Testis (tissue), 3 donors: ENCODE results near the gene RARG. TPM values are rescaled to one million over a fixed set of nuclear protein-coding genes. Genes with fewer than 3 reads are reported as not detected.
"Not testable (repeated sequence)": the region's sequence is repeated elsewhere in the genome, so short reads cannot be mapped to it uniquely, and the experiment has no call there.

ENCODE experiments used
- DNase-seq: peaks from one replicate; pipeline ENCODE4 v3.0.0-alpha.2; 2019
- H3K27ac ChIP-seq, 2 donors: fragments of 200-600 bp; sonication (generic); one replicate each; pipeline ENCODE4 v1.5.1; 2019
- H3K27me3 ChIP-seq: fragments of 200-600 bp; sonication (generic); one replicate; pipeline ENCODE4 v1.5.1; 2019
- H3K36me3 ChIP-seq: fragments of 200-600 bp; sonication (generic); one replicate; pipeline ENCODE4 v1.5.1; 2017; ENCODE audit warnings: low read depth; ENCODE audit errors: missing control alignments
- H3K4me1 ChIP-seq: fragments of 200-600 bp; sonication (generic); one replicate; pipeline ENCODE4 v1.5.1; 2019
- H3K4me3 ChIP-seq, 2 donors: fragments of 200-600 bp; sonication (generic); one replicate each; pipeline ENCODE4 v1.5.1; 2017 to 2019
- H3K9me3 ChIP-seq: fragments of 200-600 bp; sonication (generic); one replicate; pipeline ENCODE4 v1.5.1; 2017
- CTCF ChIP-seq, 3 experiments: fragments of 450-650 bp in 2 of 3; fragments of 200-600 bp in 1 of 3; sonication (generic) in 1 of 3; IDR thresholded peaks; one replicate each; pipeline ENCODE4 v1.5.1; 2016 to 2019; ENCODE audit warnings: antibody characterized with exemption in 3 of 3, mild to moderate bottlenecking in 2 of 3, moderate library complexity in 1 of 3
- POLR2A ChIP-seq: fragments of 450-650 bp; IDR thresholded peaks from one replicate; pipeline ENCODE4 v1.6.1; 2017; ENCODE audit warnings: antibody characterized with exemption, mild to moderate bottlenecking, moderate library complexity
- WGBS, 2 donors: methylation state at CpG; one replicate each; pipeline ENCODE4 v1.1.5; 2018; 5-methylcytosine and 5-hydroxymethylcytosine counted together
- intact Hi-C: fragments of 100-400 bp; cut with DNase I; formaldehyde crosslinking; loops from one replicate; pipeline ENCODE4 v1.15.1; 2023; ENCODE audit warnings: low total_unique reads
- polyA plus RNA-seq: library from polyadenylated mRNA; stranded (reverse); fragments of 350-450 nt; fragmentation: Illumina TruSeq; extraction: RNeasy Lipid Tissue Mini Kit (QIAGEN cat#74804); gene quantifications from one replicate; pipeline ENCODE4 v1.2.3, GENCODE V29; 2014; ENCODE audit warnings: low read depth, low replicate concordance; ENCODE audit not compliant: insufficient read depth
- total RNA-seq, 2 donors: library from RNA; depleted of rRNA; stranded (reverse); fragments of >200 nt; gene quantifications; one replicate each; pipeline ENCODE4 v1.2.3, GENCODE V29; 2016

RARG gene
- total and polyA plus RNA-seq, 3 donors from 2014 or later, result 12.1 to 13.6 (median 12.5) TPM

DNA sequence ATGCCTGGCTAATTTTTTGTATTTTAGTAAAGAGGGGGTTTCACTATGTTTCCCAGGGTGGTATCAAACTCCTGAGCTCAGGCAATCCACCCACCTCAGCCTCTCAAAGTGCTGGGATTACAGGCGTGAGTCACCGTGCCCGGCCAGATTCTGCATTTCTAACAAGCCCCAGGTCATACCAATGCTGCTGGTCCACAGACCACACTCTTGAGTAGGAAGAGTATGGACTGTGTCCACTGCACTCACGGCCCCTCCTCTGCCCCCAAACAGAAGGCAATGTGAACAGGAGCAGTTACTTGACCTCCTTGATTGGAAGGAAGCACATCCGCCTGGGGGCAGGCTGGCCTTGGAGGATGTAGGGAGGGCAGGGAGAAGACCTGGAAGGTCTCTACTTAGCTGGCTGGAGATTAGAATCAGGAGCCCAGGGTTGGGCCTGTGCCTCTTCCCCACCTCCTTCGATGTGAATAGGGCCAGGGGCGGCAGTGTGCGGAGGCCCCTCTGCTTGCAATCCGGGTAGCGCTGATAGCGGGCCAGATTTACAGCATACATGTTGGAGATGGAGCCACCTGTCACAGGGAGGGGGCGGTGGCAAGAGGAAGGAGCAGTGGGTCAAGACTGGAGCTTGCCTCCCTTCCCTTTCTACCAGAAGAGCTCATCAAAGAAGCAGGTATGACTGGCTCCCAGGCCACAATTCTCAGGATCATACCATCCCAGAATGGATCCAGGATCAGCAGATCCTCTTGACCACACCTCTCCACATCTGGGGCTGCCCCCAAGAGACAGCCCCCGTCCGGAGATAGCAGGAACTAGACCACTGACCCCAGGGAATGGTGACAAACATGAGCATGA, 60.9 kb downstream of the RARG start:
- intact Hi-C loops, result no loop called here
- Histone ChIP-seq H3K27ac (no peak overlapping the region), H3K4me3 (no peak overlapping the region), H3K27me3 (no peaks in the 10 kb centered on the region), H3K9me3 (no peaks in the 10 kb centered on the region), H3K36me3 (no peaks in the 10 kb centered on the region), H3K4me1 (peaks cover 15% of the 10 kb centered on the region)
- TF ChIP-seq POLR2A, result no peak
- TF ChIP-seq CTCF (IDR thresholded peaks at IDR 0.05), result no peak
- 69 to 84% methylated on average over 14 of the region's 14 CpGs for WGBS, 2 donors
- DNase-seq, result no peak

GRCh38 chr12:53170215-53170614, 61.8 kb downstream of the RARG start:
- Histone ChIP-seq H3K9me3 (no peaks in the 10 kb centered on the region), H3K4me3 (no peak overlapping the region), H3K27ac (no peak overlapping the region), H3K4me1 (peaks cover 13% of the 10 kb centered on the region), H3K36me3 (no peaks in the 10 kb centered on the region), H3K27me3 (no peaks in the 10 kb centered on the region)
- intact Hi-C loops, result no loop called here
- TF ChIP-seq POLR2A, result no peak
- TF ChIP-seq CTCF (IDR thresholded peaks at IDR 0.05), result no peak
- 68 to 71% methylated on average over 8 of the region's 8 CpGs for WGBS, 2 donors
- no peak for DNase-seq

DNA sequence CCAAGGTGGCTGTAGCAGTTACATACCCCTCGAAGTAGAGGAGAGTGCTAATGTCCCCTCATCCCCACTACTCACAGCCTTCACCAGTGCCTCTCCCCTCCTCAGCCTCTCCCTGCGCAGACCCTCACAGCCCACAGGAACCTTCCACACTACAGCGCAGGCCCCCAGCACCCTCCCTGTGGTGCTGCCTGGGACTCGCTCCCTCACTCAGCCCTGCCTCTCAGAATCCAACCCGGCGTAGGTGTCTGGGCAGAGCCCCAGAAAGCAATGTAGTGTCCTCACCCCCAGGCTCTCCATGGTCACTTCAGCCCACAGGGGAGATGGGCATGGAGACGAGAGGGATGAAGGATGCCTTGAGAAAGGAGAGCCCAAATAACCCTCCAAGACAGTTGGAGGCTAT, 62.4 kb downstream of the RARG start:
- no peaks in the 10 kb centered on the region for H3K36me3 ChIP-seq
- 94 to 97% methylated on average over 6 to 7 of the region's 7 CpGs for WGBS, 2 donors
- intact Hi-C loops, result no loop called here

GRCh38 chr12:53166837-53167236, 65.2 kb downstream of the RARG start:
- H3K27ac ChIP-seq, result no peak overlapping the region
- peaks cover 8% of the 10 kb centered on the region for H3K4me1 ChIP-seq
- intact Hi-C loops, result no loop called here
- DNase-seq, result no peak
- no peaks in the 10 kb centered on the region for H3K9me3 ChIP-seq
- TF ChIP-seq CTCF (IDR thresholded peaks at IDR 0.05) (no peak), POLR2A (no peak)
- no peaks in the 10 kb centered on the region for H3K27me3 ChIP-seq
- no peak overlapping the region for H3K4me3 ChIP-seq
- no peaks in the 10 kb centered on the region for H3K36me3 ChIP-seq

More for the DNA sequence above, 62.4 kb downstream of the RARG start:
- Histone ChIP-seq H3K4me1 (peaks cover 11% of the 10 kb centered on the region), H3K9me3 (no peaks in the 10 kb centered on the region), H3K4me3 (no peak overlapping the region), H3K27me3 (no peaks in the 10 kb centered on the region), H3K27ac (no peak overlapping the region)
- TF ChIP-seq POLR2A, result no peak
- TF ChIP-seq CTCF (IDR thresholded peaks at IDR 0.05), result no peak
- DNase-seq, result no peak

DNA sequence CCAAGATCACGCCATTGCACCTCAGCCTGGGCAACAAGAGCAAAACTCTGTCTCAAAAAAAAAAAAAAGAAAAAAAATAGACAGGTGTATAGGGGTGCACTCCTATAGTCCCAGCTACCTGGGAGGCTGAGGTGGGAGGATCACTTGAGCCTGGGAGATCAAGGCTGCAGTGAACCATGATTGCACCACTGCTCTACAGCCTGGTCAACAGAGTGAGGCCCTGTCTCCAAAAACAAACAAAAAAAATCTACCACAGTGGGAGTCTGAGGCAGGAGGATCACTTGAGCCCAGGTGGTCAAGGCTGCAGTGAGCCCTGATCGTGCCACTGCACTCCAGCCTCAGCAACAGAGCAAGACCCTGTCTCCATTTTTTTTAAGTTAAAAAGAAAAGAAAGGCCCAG, 69.0 kb downstream of the RARG start:
- DNase-seq, intact Hi-C loops, H3K36me3 ChIP-seq, H3K27ac ChIP-seq, H3K4me1 ChIP-seq, H3K27me3 ChIP-seq, H3K4me3 ChIP-seq, H3K9me3 ChIP-seq: not testable (repeated sequence)
- 94 to 95% methylated on average over 2 of the region's 2 CpGs for WGBS, 2 donors
